Stromal cell of bone marrow (primary cell): Measurements from ENCODE around the gene SEMA7A.
A peak's percentile ranks its signal among the peaks of the same experiment; 100 is the strongest.
"Not testable (repeated sequence)": the region's sequence is repeated elsewhere in the genome, so short reads cannot be mapped to it uniquely, and the experiment has no call there.

Experiments
- DNase-seq: peaks from one replicate; pipeline ENCODE4 v3.0.0-alpha.2; 2012; ENCODE audit warnings: low read depth

SEMA7A gene

GRCh38 chr15:74433592-74434262, at the start of gene SEMA7A:
TSS of gene SEMA7A (minus strand) at chr15:74433958. CDS start at chr15:74433918, 40 bp downstream.
- peak; percentile 58 for DNase-seq

GRCh38 chr15:74482661-74483060, 48.9 kb upstream of the SEMA7A start:
- no peak for DNase-seq

GRCh38 chr15:74480364-74480763, 46.6 kb upstream of the SEMA7A start:
- not testable (repeated sequence) for DNase-seq

GRCh38 chr15:74471621-74472020, 37.9 kb upstream of the SEMA7A start:
- not testable (repeated sequence) for DNase-seq

- no peak for DNase-seq
Measured at GRCh38 chr15:74470631-74471395, 37.1 kb upstream of the SEMA7A start.

- no peak for DNase-seq
Measured at GRCh38 chr15:74468341-74469032, 34.7 kb upstream of the SEMA7A start.

GRCh38 chr15:74466570-74466969, 32.8 kb upstream of the SEMA7A start:
- no peak for DNase-seq

- no peak for DNase-seq
Measured at GRCh38 chr15:74464897-74465296, 31.1 kb upstream of the SEMA7A start.

- no peak for DNase-seq
Measured at GRCh38 chr15:74464216-74464615, 30.5 kb upstream of the SEMA7A start.

- no peak for DNase-seq
Measured at GRCh38 chr15:74463634-74464033, 29.9 kb upstream of the SEMA7A start.

GRCh38 chr15:74461847-74462511, 28.2 kb upstream of the SEMA7A start:
- no peak for DNase-seq

- peak; percentile 96 for DNase-seq
Measured at GRCh38 chr15:74460871-74461846, 27.4 kb upstream of the SEMA7A start, which contains the start of gene UBL7. TSS of gene UBL7 (minus strand) at chr15:74461160. CDS start at chr15:74458867, 2,293 bp downstream.

GRCh38 chr15:74460298-74460697, 26.5 kb upstream of the SEMA7A start:
- no peak for DNase-seq

GRCh38 chr15:74459798-74460197, 26.0 kb upstream of the SEMA7A start:
- not testable (repeated sequence) for DNase-seq

GRCh38 chr15:74458473-74458872, 24.7 kb upstream of the SEMA7A start:
- DNase-seq: no peak

GRCh38 chr15:74457036-74457435, 23.3 kb upstream of the SEMA7A start:
- not testable (repeated sequence) for DNase-seq

GRCh38 chr15:74454764-74455500, 21.2 kb upstream of the SEMA7A start:
- no peak for DNase-seq

GRCh38 chr15:74453925-74454763, 20.4 kb upstream of the SEMA7A start:
- DNase-seq: no peak
